GM23248 (cell line): ENCODE results near the gene FCN3. TPM values are rescaled to one million over a fixed set of nuclear protein-coding genes. Genes with fewer than 3 reads are reported as not detected.
A peak's percentile ranks its signal among the peaks of the same experiment; 100 is the strongest.
"Not testable (repeated sequence)": the region's sequence is repeated elsewhere in the genome, so short reads cannot be mapped to it uniquely, and the experiment has no call there.

ENCODE experiments used
- DNase-seq: peaks from one replicate; pipeline ENCODE4 v3.0.0-alpha.2; 2015
- H2AFZ ChIP-seq: fragments of 200-600 bp; sonication (generic); 2 replicates; pipeline ENCODE4 v1.6.1; 2016; ENCODE audit warnings: antibody characterized with exemption
- H3F3A ChIP-seq: fragments of 200-600 bp; sonication (generic); 2 replicates; pipeline ENCODE4 v1.6.1; 2016; ENCODE audit warnings: mild to moderate bottlenecking, antibody characterized with exemption, mixed run types; ENCODE audit not compliant: insufficient read depth
- H3K27ac ChIP-seq: fragments of 200-600 bp; sonication (generic); 2 replicates; pipeline ENCODE4 v1.5.1; 2016; ENCODE audit warnings: mild to moderate bottlenecking
- H3K27me3 ChIP-seq: fragments of 200-600 bp; sonication (generic); replicated peaks from 2 replicates; pipeline ENCODE4 v1.6.1; 2016; ENCODE audit warnings: mild to moderate bottlenecking; ENCODE audit not compliant: insufficient read depth
- H3K36me3 ChIP-seq: fragments of 200-600 bp; sonication (generic); 2 replicates; pipeline ENCODE4 v1.6.1; 2016; ENCODE audit warnings: low read depth, mild to moderate bottlenecking
- H3K4me1 ChIP-seq: fragments of 200-600 bp; sonication (generic); 2 replicates; pipeline ENCODE4 v1.6.1; 2016; ENCODE audit warnings: mild to moderate bottlenecking; ENCODE audit not compliant: insufficient read depth
- H3K4me2 ChIP-seq: fragments of 200-600 bp; sonication (generic); one replicate; pipeline ENCODE4 v1.6.1; 2016; ENCODE audit warnings: mild to moderate bottlenecking; ENCODE audit not compliant: unreplicated experiment
- H3K4me3 ChIP-seq: fragments of 200-600 bp; sonication (generic); 2 replicates; pipeline ENCODE4 v1.5.1; 2016; ENCODE audit warnings: mild to moderate bottlenecking
- H3K79me2 ChIP-seq: fragments of 200-600 bp; sonication (generic); 2 replicates; pipeline ENCODE4 v1.6.1; 2016; ENCODE audit warnings: mild to moderate bottlenecking; ENCODE audit not compliant: insufficient read depth
- H3K9ac ChIP-seq: fragments of 200-600 bp; sonication (generic); 2 replicates; pipeline ENCODE4 v1.6.1; 2016; ENCODE audit warnings: mild to moderate bottlenecking
- H3K9me2 ChIP-seq: fragments of 200-600 bp; sonication (generic); 2 replicates; pipeline ENCODE4 v1.6.1; 2016; ENCODE audit warnings: mixed run types, mild to moderate bottlenecking, moderate library complexity; ENCODE audit not compliant: insufficient read depth
- H3K9me3 ChIP-seq: fragments of 200-600 bp; sonication (generic); one replicate; pipeline ENCODE4 v1.6.1; 2017; ENCODE audit warnings: low read depth
- H4K20me1 ChIP-seq: fragments of 200-600 bp; sonication (generic); 2 replicates; pipeline ENCODE4 v1.6.0; 2016; ENCODE audit not compliant: insufficient read depth
- EZH2 ChIP-seq: fragments of 200-600 bp; sonication (generic); IDR thresholded peaks from 2 replicates; pipeline ENCODE4 v1.6.1; 2018; ENCODE audit warnings: antibody characterized with exemption, mild to moderate bottlenecking; ENCODE audit not compliant: insufficient read depth, poor library complexity, severe bottlenecking
- EZH2phosphoT487 ChIP-seq: fragments of 200-600 bp; sonication (generic); IDR thresholded peaks from 2 replicates; pipeline ENCODE4 v1.6.1; 2018; ENCODE audit warnings: antibody characterized with exemption, moderate library complexity, mild to moderate bottlenecking, low read depth; ENCODE audit not compliant: insufficient read depth
- WGBS, 2 experiments: methylation state at CpG; one replicate each; pipeline ENCODE4 v1.1.6; 2015 to 2017; ENCODE audit warnings: low lambda C conversion rate in 2 of 2, low coverage in 1 of 2; ENCODE audit errors: missing lambda C conversion rate in 2 of 2; 5-methylcytosine and 5-hydroxymethylcytosine counted together
- in situ Hi-C: fragments of 300-500 bp; cut with MboI; formaldehyde crosslinking; loops from 2 replicates; pipeline ENCODE4 v1.15.0; 2020
- polyA plus RNA-seq: library from polyadenylated mRNA; unstranded; fragments of >200 nt; fragmentation: Nextera tagmentation; extraction: Ambion mirVana; gene quantifications from 2 replicates; pipeline ENCODE4 v1.2.1, GENCODE V29; 2016
- total RNA-seq: library from RNA; depleted of rRNA; stranded (reverse); fragments of >200 nt; shearing (Covaris generic); gene quantifications from 2 replicates; pipeline ENCODE4 v1.2.3, GENCODE V29; 2014

FCN3 gene
- total and polyA plus RNA-seq, 2 experiments from 2014 or later = not detected

DNA sequence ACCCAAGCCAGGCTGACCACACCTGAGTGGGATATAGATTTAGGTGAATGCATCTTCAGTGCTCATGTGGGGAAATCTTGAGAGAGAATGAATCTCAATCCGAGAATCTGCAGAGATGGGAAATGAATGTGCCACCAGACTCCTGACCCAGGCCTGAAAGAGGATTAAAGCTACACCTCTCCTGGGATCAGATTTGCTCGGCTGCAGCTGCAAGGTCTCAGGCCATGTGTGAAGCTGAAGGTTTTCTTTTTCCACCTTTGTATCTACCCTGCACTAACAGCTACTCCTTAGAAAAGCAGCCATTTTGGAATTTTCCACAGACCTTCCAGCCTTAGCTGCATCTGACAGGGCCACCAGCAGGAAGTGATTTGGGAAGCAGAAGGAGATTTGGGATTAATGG is 36.1 kb upstream of the FCN3 start:
- Histone ChIP-seq H3K36me3 (peaks cover 48% of the 10 kb centered on the region), H3K4me2 (no peak overlapping the region), H3F3A (no peaks in the 10 kb centered on the region), H3K4me1 (peaks cover 4% of the 10 kb centered on the region; the same call in 1 of the 2 replicates), H3K27ac (no peak overlapping the region), H3K4me3 (no peak overlapping the region), H3K27me3 (no peaks in the 10 kb centered on the region), H2AFZ (no peak overlapping the region), H3K79me2 (peaks cover 16% of the 10 kb centered on the region), H4K20me1 (no peaks in the 10 kb centered on the region), H3K9me2 (no peaks in the 10 kb centered on the region), H3K9me3 (no peaks in the 10 kb centered on the region), H3K9ac (no peak overlapping the region)
- DNase-seq = no peak
- in situ Hi-C loops = loop anchor here (25.0 kb wide), 1 partner anchor 202 kb away; the partner anchor contains the start of gene AHDC1
- 83 to 84% methylated on average over 2 of the region's 2 CpGs for WGBS, 2 experiments
- TF ChIP-seq EZH2phosphoT487 (no peak), EZH2 (no peak)

DNA sequence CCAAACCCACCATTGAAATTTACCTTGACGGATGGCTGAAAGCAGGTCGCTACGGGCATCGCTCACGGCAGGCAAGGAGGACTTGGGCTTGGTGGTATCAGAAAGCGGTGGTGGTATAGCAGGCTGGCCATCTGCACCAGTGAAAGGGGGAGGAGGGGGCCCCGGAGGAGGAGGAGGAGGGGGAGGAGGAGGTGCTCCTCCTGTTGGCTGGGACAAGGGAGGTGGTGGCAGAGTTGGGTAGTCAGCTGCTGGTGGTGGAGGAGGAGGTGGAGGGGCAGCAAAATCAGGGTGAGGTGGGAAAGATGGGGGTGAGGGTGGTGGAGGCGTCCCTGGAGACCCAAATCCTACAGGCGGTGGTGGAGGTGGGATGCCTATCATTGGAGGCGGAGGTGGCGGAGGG is 35.0 kb upstream of the FCN3 start:
- no peaks in the 10 kb centered on the region for H3K9me3 ChIP-seq
- TF ChIP-seq EZH2 (no peak), EZH2phosphoT487 (no peak)
- no peak overlapping the region for H3K9ac ChIP-seq
- no peaks in the 10 kb centered on the region for H3K9me2 ChIP-seq
- in situ Hi-C loops = loop anchor here (25.0 kb wide), 1 partner anchor 203 kb away; the partner anchor contains the start of gene AHDC1
- H3K27me3 ChIP-seq = no peaks in the 10 kb centered on the region
- no peaks in the 10 kb centered on the region for H4K20me1 ChIP-seq
- no peak for DNase-seq
- peaks cover 15% of the 10 kb centered on the region for H3K4me1 ChIP-seq
- peaks cover 39% of the 10 kb centered on the region for H3K36me3 ChIP-seq
- WGBS, 2 experiments = 95 to 99% methylated on average over 9 to 11 of the region's 11 CpGs
- no peak overlapping the region for H3K27ac ChIP-seq
- H2AFZ ChIP-seq = no peak overlapping the region
- peaks cover 5% of the 10 kb centered on the region; the same call in 1 of the 2 replicates for H3F3A ChIP-seq
- no peak overlapping the region for H3K4me2 ChIP-seq
- H3K79me2 ChIP-seq = peaks cover 12% of the 10 kb centered on the region
- no peak overlapping the region for H3K4me3 ChIP-seq

DNA sequence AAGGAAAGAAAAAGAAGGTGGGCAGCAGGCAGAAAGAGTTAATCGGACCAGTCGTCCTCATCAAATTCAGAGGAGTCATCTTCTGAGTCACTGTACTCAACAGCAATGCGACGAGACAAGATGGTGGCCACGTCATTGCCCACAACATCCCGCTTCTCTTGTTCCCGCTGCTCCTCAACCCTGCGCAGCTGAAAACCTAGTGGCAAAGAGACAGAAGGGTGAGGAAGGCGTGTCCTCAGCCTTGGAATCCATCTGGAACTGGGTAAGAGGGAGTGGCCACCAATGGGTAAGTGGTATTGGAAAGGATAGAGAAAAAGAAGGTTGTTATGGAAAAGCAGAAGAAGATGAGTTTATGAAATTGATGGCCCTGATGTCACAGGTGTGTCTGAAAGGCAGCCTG is 33.5 kb upstream of the FCN3 start:
- H3K9me3 ChIP-seq = no peaks in the 10 kb centered on the region
- WGBS, 2 experiments = 89% methylated on average over 9 of the region's 9 CpGs
- H3K27ac ChIP-seq = no peak overlapping the region
- peaks cover 25% of the 10 kb centered on the region; the same call in 1 of the 2 replicates for H3K36me3 ChIP-seq
- no peak overlapping the region for H3K4me3 ChIP-seq
- H3K79me2 ChIP-seq = peaks cover 4% of the 10 kb centered on the region
- TF ChIP-seq EZH2phosphoT487 (no peak), EZH2 (no peak)
- H3K4me2 ChIP-seq = no peak overlapping the region
- H4K20me1 ChIP-seq = no peaks in the 10 kb centered on the region
- no peaks in the 10 kb centered on the region for H3K9me2 ChIP-seq
- no peak overlapping the region for H2AFZ ChIP-seq
- H3K27me3 ChIP-seq = no peaks in the 10 kb centered on the region
- no peak overlapping the region for H3K9ac ChIP-seq
- in situ Hi-C loops = loop anchor here (25.0 kb wide), 1 partner anchor 204 kb away; the partner anchor contains the start of gene AHDC1
- peaks cover 18% of the 10 kb centered on the region for H3F3A ChIP-seq
- no peak for DNase-seq
- H3K4me1 ChIP-seq = peaks cover 30% of the 10 kb centered on the region

DNA sequence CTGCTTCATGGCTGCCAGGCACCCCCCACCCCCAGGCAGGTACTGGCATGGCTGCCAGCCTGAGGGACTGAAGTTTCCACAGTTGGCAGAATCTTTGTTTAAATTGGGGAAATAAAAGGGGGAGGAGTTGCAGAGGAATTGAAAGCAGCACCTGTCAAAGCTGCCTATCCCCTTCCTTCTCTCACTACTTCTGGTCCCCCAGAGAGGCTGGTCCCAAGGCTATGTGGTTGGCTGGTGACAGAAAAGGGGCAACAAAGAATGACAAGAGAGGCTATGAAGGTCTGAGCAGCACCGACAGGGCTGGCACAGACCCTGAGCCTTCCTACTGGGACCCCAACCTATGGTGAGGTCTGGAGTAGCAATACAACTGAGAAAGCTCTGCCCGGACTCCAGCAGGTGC is 32.2 kb upstream of the FCN3 start:
- 88 to 93% methylated on average over 2 of the region's 2 CpGs for WGBS, 2 experiments
- not testable (repeated sequence) for H2AFZ ChIP-seq, H3K9ac ChIP-seq, H4K20me1 ChIP-seq, H3K4me3 ChIP-seq, H3K9me2 ChIP-seq, DNase-seq, H3K27ac ChIP-seq, H3K79me2 ChIP-seq, H3K9me3 ChIP-seq, H3K27me3 ChIP-seq, H3K4me2 ChIP-seq
- peaks cover 29% of the 10 kb centered on the region for H3F3A ChIP-seq
- H3K4me1 ChIP-seq = peaks cover 42% of the 10 kb centered on the region
- peaks cover 11% of the 10 kb centered on the region; the same call in 1 of the 2 replicates for H3K36me3 ChIP-seq
- in situ Hi-C loops = loop anchor here (25.0 kb wide), 1 partner anchor 206 kb away; the partner anchor contains the start of gene AHDC1

DNA sequence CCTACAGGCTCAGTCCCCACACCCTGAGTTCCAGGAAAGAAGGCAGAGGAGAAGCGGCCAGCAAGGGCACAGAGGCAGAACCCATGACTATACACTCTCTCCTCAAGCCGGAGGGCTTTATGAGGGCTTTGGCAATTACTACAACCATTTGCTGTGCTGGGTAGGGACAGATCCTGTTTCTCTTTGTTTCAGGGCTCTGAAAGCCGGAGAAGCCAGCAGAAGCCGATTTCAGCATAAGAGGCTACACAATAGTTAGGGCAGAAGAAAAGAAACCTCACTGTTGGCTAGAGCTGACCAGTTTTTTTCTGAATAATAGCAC is 31.7 kb upstream of the FCN3 start:
- in situ Hi-C loops = loop anchor here (25.0 kb wide), 1 partner anchor 206 kb away; the partner anchor contains the start of gene AHDC1
- Histone ChIP-seq H3K36me3 (peaks cover 10% of the 10 kb centered on the region; the same call in 1 of the 2 replicates), H3K79me2 (no peaks in the 10 kb centered on the region), H3K27me3 (no peaks in the 10 kb centered on the region), H3K9me3 (no peaks in the 10 kb centered on the region), H3F3A (peaks cover 34% of the 10 kb centered on the region), H3K4me2 (no peak overlapping the region), H3K27ac (no peak overlapping the region), H2AFZ (no peak overlapping the region), H3K9me2 (no peaks in the 10 kb centered on the region), H3K9ac (no peak overlapping the region), H4K20me1 (no peaks in the 10 kb centered on the region), H3K4me1 (peaks cover 42% of the 10 kb centered on the region), H3K4me3 (no peak overlapping the region)
- DNase-seq = no peak
- TF ChIP-seq EZH2 = no peak
- TF ChIP-seq EZH2phosphoT487 = no peak
- 29 to 44% methylated on average over 4 of the region's 4 CpGs for WGBS, 2 experiments

DNA sequence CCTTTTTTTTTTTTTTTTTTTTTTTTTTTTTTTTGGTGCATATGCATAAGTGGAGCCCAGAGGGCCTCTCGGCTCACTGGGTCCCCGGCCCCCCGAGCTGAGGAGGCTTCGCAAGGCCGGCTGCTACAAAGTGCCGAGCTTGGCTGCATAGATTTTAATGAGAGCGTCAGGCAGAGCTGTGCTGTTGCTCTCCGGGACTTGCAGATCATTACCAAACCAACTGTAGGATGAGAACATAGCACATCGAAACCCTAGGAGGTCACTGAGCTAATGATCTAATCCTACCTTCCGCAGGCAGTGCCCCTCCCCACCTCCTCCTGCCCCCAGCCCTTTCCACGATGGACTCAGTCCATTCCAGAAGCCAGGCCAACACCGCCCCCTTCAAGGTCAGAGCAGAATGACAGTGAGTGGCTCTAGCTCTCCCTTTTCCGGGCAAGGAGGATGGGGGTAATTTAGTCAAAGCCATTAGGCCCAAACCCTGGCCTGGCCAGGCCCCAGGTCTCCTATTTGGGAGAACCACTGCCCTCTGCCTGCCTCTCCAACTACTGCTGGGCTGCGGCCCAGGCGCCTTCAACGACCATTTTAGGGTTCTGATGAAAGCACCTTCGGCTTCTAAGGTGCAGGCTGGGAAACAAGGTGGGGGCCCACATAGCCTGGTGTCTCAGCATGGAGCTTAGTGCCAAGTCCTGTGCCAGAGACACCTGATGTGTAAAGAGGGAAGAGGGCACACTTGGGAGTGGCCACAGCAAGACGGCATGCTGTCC is 31.2 kb upstream of the FCN3 start:
- H3K9me2 ChIP-seq, H4K20me1 ChIP-seq, H3K4me3 ChIP-seq, H3K27me3 ChIP-seq, H3K79me2 ChIP-seq, H3K9ac ChIP-seq, DNase-seq, H2AFZ ChIP-seq, H3K9me3 ChIP-seq, H3K36me3 ChIP-seq: not testable (repeated sequence)
- WGBS, 2 experiments = 44 to 54% methylated on average over 16 to 18 of the region's 18 CpGs
- in situ Hi-C loops = loop anchor here (25.0 kb wide), 1 partner anchor 207 kb away; the partner anchor contains the start of gene AHDC1
- Histone ChIP-seq H3K4me2 (peak overlapping the region; percentile 7), H3K4me1 (peaks cover 42% of the 10 kb centered on the region), H3F3A (peaks cover 37% of the 10 kb centered on the region), H3K27ac (peak overlapping the region; percentile 81; the same call in 1 of the 2 replicates)
